ENCODE data around the gene ADAM23.
A peak's percentile ranks its signal among the peaks of the same experiment; 100 is the strongest.
"Not testable (repeated sequence)": the region's sequence is repeated elsewhere in the genome, so short reads cannot be mapped to it uniquely, and the experiment has no call there.

ADAM23 gene

GRCh38 chr2:206442833-206443734, at the start of gene ADAM23:
TSS of gene ADAM23 (plus strand) at chr2:206443532. CDS start at chr2:206443867, 335 bp downstream.
- Histone ChIP-seq H3K9me3 (ENCODE audit: low read length) (no peaks in the 10 kb centered on the region), H3K9ac (ENCODE audit: low read length) (no peak within 1 kb of the TSS), H3K4me3 (ENCODE audit: low read depth in 1 of 2, low read length in 2 of 2) (peak within 1 kb of the TSS; percentile 14 to 48), H3K27me3 (ENCODE audit: control insufficient read depth in 1 of 2, insufficient read depth in 2 of 2, low read length in 2 of 2) (peaks cover 16 to 37% of the 10 kb centered on the region in 2 donors), H3K36me3 (ENCODE audit: insufficient read depth, low read length) (no peaks in the 10 kb centered on the region), H3K27ac (ENCODE audit: low read depth, low read length) (no peak within 1 kb of the TSS), H3K4me1 (ENCODE audit: insufficient read depth, low read length) (peaks cover 6% of the 10 kb centered on the region)

- Histone ChIP-seq H3K36me3 (ENCODE audit: insufficient read depth, low read length) (no peaks in the 10 kb centered on the region), H3K9ac (ENCODE audit: low read length) (no peak overlapping the region), H3K4me3 (ENCODE audit: low read depth in 1 of 2, low read length in 2 of 2) (no peak overlapping the region), H3K4me1 (ENCODE audit: insufficient read depth, low read length) (no peaks in the 10 kb centered on the region), H3K9me3 (ENCODE audit: low read length) (no peaks in the 10 kb centered on the region), H3K27me3 (ENCODE audit: control insufficient read depth in 1 of 2, insufficient read depth in 2 of 2, low read length in 2 of 2) (no peaks in the 10 kb centered on the region), H3K27ac (ENCODE audit: low read depth, low read length) (no peak overlapping the region)
These were observed 47.1 kb upstream of the ADAM23 start for GRCh38 chr2:206396211-206396610.

GRCh38 chr2:206402956-206403569, 40.3 kb upstream of the ADAM23 start:
- H3K27ac ChIP-seq (ENCODE audit: low read depth, low read length): not testable (repeated sequence)

GRCh38 chr2:206408323-206409320, 34.7 kb upstream of the ADAM23 start:
- no peak overlapping the region for H3K27ac ChIP-seq (ENCODE audit: low read depth, low read length)
- H3K9ac ChIP-seq (ENCODE audit: low read length): no peak overlapping the region
- H3K4me3 ChIP-seq (ENCODE audit: low read depth in 1 of 2, low read length in 2 of 2): no peak overlapping the region
- no peaks in the 10 kb centered on the region for H3K27me3 ChIP-seq (ENCODE audit: control insufficient read depth in 1 of 2, insufficient read depth in 2 of 2, low read length in 2 of 2)
- no peaks in the 10 kb centered on the region for H3K4me1 ChIP-seq (ENCODE audit: insufficient read depth, low read length)
- H3K36me3 ChIP-seq (ENCODE audit: insufficient read depth, low read length): no peaks in the 10 kb centered on the region
- H3K9me3 ChIP-seq (ENCODE audit: low read length): no peaks in the 10 kb centered on the region

More at GRCh38 chr2:206402956-206403569, 40.3 kb upstream of the ADAM23 start:
- not testable (repeated sequence) for H3K36me3 ChIP-seq (ENCODE audit: insufficient read depth, low read length); H3K9me3 ChIP-seq (ENCODE audit: low read length); H3K4me3 ChIP-seq (ENCODE audit: low read depth in 1 of 2, low read length in 2 of 2); H3K27me3 ChIP-seq (ENCODE audit: control insufficient read depth in 1 of 2, insufficient read depth in 2 of 2, low read length in 2 of 2); H3K4me1 ChIP-seq (ENCODE audit: insufficient read depth, low read length); H3K9ac ChIP-seq (ENCODE audit: low read length)

- Histone ChIP-seq H3K4me1 (ENCODE audit: insufficient read depth, low read length) (no peaks in the 10 kb centered on the region), H3K36me3 (ENCODE audit: insufficient read depth, low read length) (no peaks in the 10 kb centered on the region), H3K27me3 (ENCODE audit: control insufficient read depth in 1 of 2, insufficient read depth in 2 of 2, low read length in 2 of 2) (no peaks in the 10 kb centered on the region), H3K9me3 (ENCODE audit: low read length) (no peaks in the 10 kb centered on the region), H3K9ac (ENCODE audit: low read length) (no peak overlapping the region), H3K4me3 (ENCODE audit: low read depth in 1 of 2, low read length in 2 of 2) (no peak overlapping the region), H3K27ac (ENCODE audit: low read depth, low read length) (no peak overlapping the region)
These were observed 32.6 kb upstream of the ADAM23 start for GRCh38 chr2:206410714-206411113.

GRCh38 chr2:206415618-206416243, 27.6 kb upstream of the ADAM23 start:
- no peaks in the 10 kb centered on the region for H3K4me1 ChIP-seq (ENCODE audit: insufficient read depth, low read length)
- H3K9me3 ChIP-seq (ENCODE audit: low read length): no peaks in the 10 kb centered on the region
- H3K36me3 ChIP-seq (ENCODE audit: insufficient read depth, low read length): no peaks in the 10 kb centered on the region
- H3K9ac ChIP-seq (ENCODE audit: low read length): no peak overlapping the region
- H3K27me3 ChIP-seq (ENCODE audit: control insufficient read depth in 1 of 2, insufficient read depth in 2 of 2, low read length in 2 of 2): no peaks in the 10 kb centered on the region
- H3K4me3 ChIP-seq (ENCODE audit: low read depth in 1 of 2, low read length in 2 of 2): no peak overlapping the region
- no peak overlapping the region for H3K27ac ChIP-seq (ENCODE audit: low read depth, low read length)

GRCh38 chr2:206418968-206419367, 24.4 kb upstream of the ADAM23 start:
- Histone ChIP-seq H3K27ac (ENCODE audit: low read depth, low read length) (no peak overlapping the region), H3K27me3 (ENCODE audit: control insufficient read depth in 1 of 2, insufficient read depth in 2 of 2, low read length in 2 of 2) (no peaks in the 10 kb centered on the region), H3K4me1 (ENCODE audit: insufficient read depth, low read length) (no peaks in the 10 kb centered on the region), H3K36me3 (ENCODE audit: insufficient read depth, low read length) (no peaks in the 10 kb centered on the region), H3K9me3 (ENCODE audit: low read length) (no peaks in the 10 kb centered on the region), H3K9ac (ENCODE audit: low read length) (no peak overlapping the region), H3K4me3 (ENCODE audit: low read depth in 1 of 2, low read length in 2 of 2) (no peak overlapping the region)

GRCh38 chr2:206420721-206421120, 22.6 kb upstream of the ADAM23 start:
- Histone ChIP-seq H3K9me3 (ENCODE audit: low read length) (no peaks in the 10 kb centered on the region), H3K4me1 (ENCODE audit: insufficient read depth, low read length) (no peaks in the 10 kb centered on the region), H3K9ac (ENCODE audit: low read length) (no peak overlapping the region), H3K27me3 (ENCODE audit: control insufficient read depth in 1 of 2, insufficient read depth in 2 of 2, low read length in 2 of 2) (no peaks in the 10 kb centered on the region), H3K36me3 (ENCODE audit: insufficient read depth, low read length) (no peaks in the 10 kb centered on the region), H3K27ac (ENCODE audit: low read depth, low read length) (no peak overlapping the region), H3K4me3 (ENCODE audit: low read depth in 1 of 2, low read length in 2 of 2) (no peak overlapping the region)

GRCh38 chr2:206422493-206422892, 20.8 kb upstream of the ADAM23 start:
- H3K36me3 ChIP-seq (ENCODE audit: insufficient read depth, low read length): no peaks in the 10 kb centered on the region
- H3K4me1 ChIP-seq (ENCODE audit: insufficient read depth, low read length): no peaks in the 10 kb centered on the region
- H3K9me3 ChIP-seq (ENCODE audit: low read length): no peaks in the 10 kb centered on the region
- no peak overlapping the region for H3K9ac ChIP-seq (ENCODE audit: low read length)
- H3K27ac ChIP-seq (ENCODE audit: low read depth, low read length): no peak overlapping the region
- H3K4me3 ChIP-seq (ENCODE audit: low read depth in 1 of 2, low read length in 2 of 2): no peak overlapping the region
- H3K27me3 ChIP-seq (ENCODE audit: control insufficient read depth in 1 of 2, insufficient read depth in 2 of 2, low read length in 2 of 2): no peaks in the 10 kb centered on the region

- H3K4me3 ChIP-seq (ENCODE audit: low read depth in 1 of 2, low read length in 2 of 2): no peak overlapping the region
- H3K27me3 ChIP-seq (ENCODE audit: control insufficient read depth in 1 of 2, insufficient read depth in 2 of 2, low read length in 2 of 2): no peaks in the 10 kb centered on the region
- no peaks in the 10 kb centered on the region for H3K4me1 ChIP-seq (ENCODE audit: insufficient read depth, low read length)
- no peaks in the 10 kb centered on the region for H3K9me3 ChIP-seq (ENCODE audit: low read length)
- H3K27ac ChIP-seq (ENCODE audit: low read depth, low read length): no peak overlapping the region
- H3K9ac ChIP-seq (ENCODE audit: low read length): no peak overlapping the region
- H3K36me3 ChIP-seq (ENCODE audit: insufficient read depth, low read length): no peaks in the 10 kb centered on the region
These were observed 20.2 kb upstream of the ADAM23 start for GRCh38 chr2:206423147-206423546.
